Osteoblast (primary cell): Measurements from ENCODE around the gene DET1. TPM values are rescaled to one million over a fixed set of nuclear protein-coding genes. Genes with fewer than 3 reads are reported as not detected.

Experiments
- DNase-seq: peaks from one replicate; pipeline ENCODE4 v3.0.0; 2011; ENCODE audit warnings: low spot score, mixed read lengths; ENCODE audit not compliant: insufficient read length; ENCODE audit errors: missing footprints
- H2AFZ ChIP-seq: 2 replicates; pipeline ENCODE4 v1.6.0; 2011; ENCODE audit warnings: mild to moderate bottlenecking, low read length
- H3K27ac ChIP-seq: 2 replicates; pipeline ENCODE4 v1.5.1; 2011; ENCODE audit warnings: mild to moderate bottlenecking, low read depth, low read length, moderate library complexity
- H3K27me3 ChIP-seq: 2 replicates; pipeline ENCODE4 v1.6.0; 2012; ENCODE audit warnings: mild to moderate bottlenecking, control low read depth, inconsistent platforms, low read length, moderate library complexity; ENCODE audit not compliant: insufficient read depth
- H3K36me3 ChIP-seq: 2 replicates; pipeline ENCODE4 v1.5.1; 2011; ENCODE audit warnings: mild to moderate bottlenecking, low read length, control low read depth, moderate library complexity; ENCODE audit not compliant: insufficient read depth
- H3K4me1 ChIP-seq: 2 replicates; pipeline ENCODE4 v1.5.1; 2011; ENCODE audit warnings: mild to moderate bottlenecking, low read length, control low read depth, moderate library complexity; ENCODE audit not compliant: insufficient read depth
- H3K4me2 ChIP-seq: 2 replicates; pipeline ENCODE4 v1.6.0; 2011; ENCODE audit warnings: mild to moderate bottlenecking, low read length; ENCODE audit not compliant: insufficient read depth
- H3K4me3 ChIP-seq: fragments of 200-600 bp; sonication (generic); 3 replicates; pipeline ENCODE4 v1.5.1; 2012; ENCODE audit warnings: mild to moderate bottlenecking, low read length, inconsistent platforms; ENCODE audit not compliant: insufficient read depth
- H3K79me2 ChIP-seq: 2 replicates; pipeline ENCODE4 v1.6.0; 2012; ENCODE audit warnings: mild to moderate bottlenecking, low read length, control low read depth, inconsistent platforms; ENCODE audit not compliant: insufficient read depth
- H3K9me3 ChIP-seq: 2 replicates; pipeline ENCODE4 v1.5.1; 2011; ENCODE audit warnings: low read depth, low read length, control low read depth
- H4K20me1 ChIP-seq: 2 replicates; pipeline ENCODE4 v1.6.0; 2012; ENCODE audit warnings: mild to moderate bottlenecking, low read length, control low read depth; ENCODE audit not compliant: insufficient read depth
- total RNA-seq: library from RNA; depleted of rRNA; stranded (reverse); fragments of >200 nt; gene quantifications from 2 replicates; pipeline ENCODE4 v1.2.3, GENCODE V29; 2012
- TF ChIP-seq, protein P1 (sequence below): IDR thresholded peaks from 2 replicates; pipeline ENCODE4 v1.5.1; 2011; ENCODE audit warnings: mild to moderate bottlenecking, low read depth, low read length, moderate library complexity; ENCODE audit errors: extremely low read depth

Gene DET1
- total RNA-seq, 1 donor = 7.6 TPM

DNA sequence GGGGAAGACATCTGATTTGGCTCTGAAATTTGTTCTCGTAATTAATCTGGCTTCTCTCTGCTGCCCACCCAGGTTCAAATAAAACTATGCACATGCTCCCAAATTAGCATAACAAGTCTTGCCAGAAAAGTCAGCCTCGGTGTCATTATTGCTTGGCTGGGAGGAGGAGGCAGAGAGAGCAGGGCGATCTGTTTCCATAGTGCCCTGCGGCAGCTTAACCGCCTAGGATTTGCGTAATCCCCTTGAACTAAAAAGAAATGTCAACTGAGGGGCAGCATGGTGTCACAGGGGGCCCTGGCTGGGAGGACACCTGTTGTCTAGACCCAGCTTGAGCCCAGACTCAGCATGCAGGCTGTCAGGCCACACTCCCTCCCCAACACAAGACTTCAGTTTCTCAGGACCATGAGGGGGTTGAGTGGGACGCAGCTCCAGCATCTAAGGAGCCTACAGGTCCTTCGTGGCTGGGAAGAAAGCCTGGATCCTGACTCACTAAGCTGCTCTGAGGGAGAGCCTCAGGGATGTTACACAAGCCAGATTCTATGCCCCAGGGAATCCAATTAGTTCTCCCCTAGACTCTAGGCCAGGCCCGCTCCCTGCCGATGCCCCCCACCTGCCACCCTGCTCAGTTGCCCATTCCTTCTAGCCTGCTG lies 61.7 kb downstream of the DET1 start:
- Histone ChIP-seq H3K36me3 (no peaks in the 10 kb centered on the region), H3K4me1 (peaks cover 8% of the 10 kb centered on the region), H2AFZ (no peak overlapping the region), H3K27me3 (no peaks in the 10 kb centered on the region), H3K4me2 (peak overlapping the region; percentile 32), H4K20me1 (no peaks in the 10 kb centered on the region), H3K27ac (no peak overlapping the region), H3K9me3 (no peaks in the 10 kb centered on the region), H3K79me2 (no peaks in the 10 kb centered on the region), H3K4me3 (peak overlapping the region; percentile 18)
- TF ChIP-seq, protein P1, sequence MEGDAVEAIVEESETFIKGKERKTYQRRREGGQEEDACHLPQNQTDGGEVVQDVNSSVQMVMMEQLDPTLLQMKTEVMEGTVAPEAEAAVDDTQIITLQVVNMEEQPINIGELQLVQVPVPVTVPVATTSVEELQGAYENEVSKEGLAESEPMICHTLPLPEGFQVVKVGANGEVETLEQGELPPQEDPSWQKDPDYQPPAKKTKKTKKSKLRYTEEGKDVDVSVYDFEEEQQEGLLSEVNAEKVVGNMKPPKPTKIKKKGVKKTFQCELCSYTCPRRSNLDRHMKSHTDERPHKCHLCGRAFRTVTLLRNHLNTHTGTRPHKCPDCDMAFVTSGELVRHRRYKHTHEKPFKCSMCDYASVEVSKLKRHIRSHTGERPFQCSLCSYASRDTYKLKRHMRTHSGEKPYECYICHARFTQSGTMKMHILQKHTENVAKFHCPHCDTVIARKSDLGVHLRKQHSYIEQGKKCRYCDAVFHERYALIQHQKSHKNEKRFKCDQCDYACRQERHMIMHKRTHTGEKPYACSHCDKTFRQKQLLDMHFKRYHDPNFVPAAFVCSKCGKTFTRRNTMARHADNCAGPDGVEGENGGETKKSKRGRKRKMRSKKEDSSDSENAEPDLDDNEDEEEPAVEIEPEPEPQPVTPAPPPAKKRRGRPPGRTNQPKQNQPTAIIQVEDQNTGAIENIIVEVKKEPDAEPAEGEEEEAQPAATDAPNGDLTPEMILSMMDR = no peak
- DNase-seq = peak; percentile 89

DNA sequence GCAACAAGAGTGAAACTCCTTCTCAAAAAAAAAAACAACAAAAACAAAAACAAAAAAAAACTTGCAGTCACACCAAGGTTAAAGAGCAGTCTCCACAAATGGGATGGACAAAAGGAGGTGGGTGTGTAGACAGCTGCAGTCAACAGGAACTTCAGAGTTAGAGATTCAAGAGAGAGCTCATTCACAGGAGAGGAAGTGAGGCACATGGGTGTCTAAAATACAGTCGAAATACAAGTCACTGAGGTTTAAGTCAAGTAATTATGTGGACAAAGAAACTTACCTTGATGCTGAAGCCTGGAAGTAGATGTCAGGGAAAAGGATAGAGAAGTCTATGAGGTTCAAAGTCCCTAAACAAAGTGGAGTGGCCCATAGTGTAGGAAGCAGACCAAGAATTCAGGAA lies 64.2 kb downstream of the DET1 start:
- Histone ChIP-seq H4K20me1 (no peaks in the 10 kb centered on the region), H3K9me3 (no peaks in the 10 kb centered on the region), H3K27me3 (no peaks in the 10 kb centered on the region), H3K4me1 (peaks cover 4% of the 10 kb centered on the region), H3K4me2 (no peak overlapping the region), H3K4me3 (no peak overlapping the region), H3K36me3 (peaks cover 12% of the 10 kb centered on the region), H3K79me2 (no peaks in the 10 kb centered on the region), H2AFZ (no peak overlapping the region), H3K27ac (no peak overlapping the region)
- no peak for DNase-seq
- TF ChIP-seq, protein P1 = no peak

DNA sequence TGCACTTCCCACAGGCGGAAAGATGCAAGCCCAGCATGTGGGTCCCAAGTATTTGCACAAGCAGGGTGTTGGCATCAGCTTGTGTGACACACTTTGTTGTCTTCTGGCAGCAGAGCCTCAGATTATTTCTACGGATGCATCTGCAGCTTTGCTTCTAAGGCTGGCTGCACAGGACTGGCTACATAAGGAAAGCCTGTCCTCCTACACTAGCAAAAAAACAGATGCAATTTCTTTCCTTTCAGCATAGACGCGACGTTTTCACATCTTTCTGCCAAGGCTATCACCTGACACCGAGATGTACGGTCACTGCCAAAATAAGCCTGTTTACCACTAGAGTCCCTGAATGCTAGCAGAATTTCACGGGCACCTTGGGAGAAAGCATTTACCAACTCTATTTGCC lies 65.5 kb downstream of the DET1 start:
- H3K4me2 ChIP-seq = no peak overlapping the region
- no peak overlapping the region for H2AFZ ChIP-seq
- H3K27me3 ChIP-seq = no peaks in the 10 kb centered on the region
- TF ChIP-seq, protein P1 = no peak
- H4K20me1 ChIP-seq = no peaks in the 10 kb centered on the region
- peaks cover 17% of the 10 kb centered on the region for H3K36me3 ChIP-seq
- H3K79me2 ChIP-seq = no peaks in the 10 kb centered on the region
- no peaks in the 10 kb centered on the region for H3K9me3 ChIP-seq
- H3K27ac ChIP-seq = no peak overlapping the region
- no peak for DNase-seq
- H3K4me3 ChIP-seq = no peak overlapping the region
- peaks cover 6% of the 10 kb centered on the region for H3K4me1 ChIP-seq

DNA sequence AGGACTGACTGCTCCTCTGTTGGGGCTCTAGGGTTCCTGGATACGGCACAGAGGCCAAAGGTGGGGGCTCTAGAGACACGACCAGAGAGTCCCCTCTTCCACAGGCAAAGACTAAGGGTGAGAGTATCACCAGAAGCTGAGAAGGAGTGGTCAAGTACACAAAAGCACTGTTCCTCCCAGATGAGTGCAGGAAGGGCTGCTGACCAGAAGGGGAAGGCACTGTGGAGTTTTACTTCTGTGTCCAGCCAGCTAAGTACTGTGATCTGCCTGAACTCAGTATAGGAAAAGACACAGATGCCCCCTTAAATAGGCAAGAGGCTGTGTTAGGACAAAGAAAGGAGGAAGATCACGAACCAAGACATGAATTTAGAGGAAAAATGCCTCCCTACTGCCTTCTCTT lies 67.3 kb downstream of the DET1 start:
- H3K36me3 ChIP-seq = peaks cover 25% of the 10 kb centered on the region
- no peak overlapping the region for H3K27ac ChIP-seq
- H3K4me2 ChIP-seq = no peak overlapping the region
- H4K20me1 ChIP-seq = no peaks in the 10 kb centered on the region
- DNase-seq = no peak
- H2AFZ ChIP-seq = no peak overlapping the region
- no peaks in the 10 kb centered on the region for H3K79me2 ChIP-seq
- H3K4me1 ChIP-seq = peaks cover 3% of the 10 kb centered on the region
- no peaks in the 10 kb centered on the region for H3K27me3 ChIP-seq
- TF ChIP-seq, protein P1 = peak; percentile 10
- H3K9me3 ChIP-seq = no peaks in the 10 kb centered on the region
- no peak overlapping the region for H3K4me3 ChIP-seq
